Mesendoderm (in vitro differentiated cells): ENCODE results near the gene OAF.
A peak's percentile ranks its signal among the peaks of the same experiment; 100 is the strongest.

Experiments
- DNase-seq: peaks from one replicate; pipeline ENCODE4 v3.0.0; 2013
- H2AK5ac ChIP-seq: 2 replicates; pipeline ENCODE4 v1.6.1; 2013; ENCODE audit warnings: low read length, inconsistent platforms
- H2BK120ac ChIP-seq: 2 replicates; pipeline ENCODE4 v1.6.1; 2013; ENCODE audit warnings: low read depth, mild to moderate bottlenecking, low read length, moderate library complexity, mixed read lengths
- H2BK15ac ChIP-seq: replicated peaks from 2 replicates; pipeline ENCODE4 v1.6.1; 2013; ENCODE audit warnings: low read depth, mild to moderate bottlenecking, moderate library complexity
- H2BK5ac ChIP-seq: 2 replicates; pipeline ENCODE4 v1.6.1; 2013; ENCODE audit warnings: low read length, inconsistent platforms
- H3K18ac ChIP-seq: 2 replicates; pipeline ENCODE4 v1.6.1; 2013; ENCODE audit warnings: mild to moderate bottlenecking, low read length, mixed read lengths
- H3K23ac ChIP-seq: one replicate; pipeline ENCODE4 v1.6.1; 2013; ENCODE audit warnings: low read length
- H3K27ac ChIP-seq: 2 replicates; pipeline ENCODE4 v1.5.1; 2013; ENCODE audit warnings: low read depth, mild to moderate bottlenecking, inconsistent platforms, low read length, moderate library complexity
- H3K27me3 ChIP-seq: 2 replicates; pipeline ENCODE4 v1.6.1; 2013; ENCODE audit warnings: low read length, control low read depth, mild to moderate bottlenecking, inconsistent platforms; ENCODE audit not compliant: insufficient read depth, poor library complexity
- H3K36me3 ChIP-seq: 2 replicates; pipeline ENCODE4 v1.6.1; 2013; ENCODE audit warnings: low read length, inconsistent platforms; ENCODE audit not compliant: control insufficient read depth, insufficient read depth
- H3K4ac ChIP-seq: one replicate; pipeline ENCODE4 v1.6.1; 2013; ENCODE audit warnings: low read depth, mild to moderate bottlenecking, low read length, moderate library complexity
- H3K4me1 ChIP-seq: 2 replicates; pipeline ENCODE4 v1.6.1; 2013; ENCODE audit warnings: low read depth, low read length, inconsistent platforms; ENCODE audit not compliant: control insufficient read depth
- H3K4me2 ChIP-seq: 2 replicates; pipeline ENCODE4 v1.6.1; 2013; ENCODE audit warnings: low read length
- H3K4me3 ChIP-seq: 2 replicates; pipeline ENCODE4 v1.5.1; 2013; ENCODE audit warnings: mild to moderate bottlenecking, low read length
- H3K56ac ChIP-seq: one replicate; pipeline ENCODE4 v1.6.1; 2013; ENCODE audit warnings: low read length
- H3K79me1 ChIP-seq: 2 replicates; pipeline ENCODE4 v1.6.1; 2013; ENCODE audit warnings: low read length, inconsistent platforms
- H3K79me2 ChIP-seq: 2 replicates; pipeline ENCODE4 v1.6.1; 2013; ENCODE audit warnings: mild to moderate bottlenecking, low read length; ENCODE audit not compliant: control insufficient read depth, insufficient read depth
- H3K9ac ChIP-seq: 2 replicates; pipeline ENCODE4 v1.6.1; 2013; ENCODE audit warnings: low read length, inconsistent platforms
- H4K5ac ChIP-seq: one replicate; pipeline ENCODE4 v1.6.1; 2013; ENCODE audit warnings: low read length
- H4K8ac ChIP-seq: one replicate; pipeline ENCODE4 v1.6.1; 2013; ENCODE audit warnings: low read depth, mild to moderate bottlenecking, control low read depth, low read length, moderate library complexity
- WGBS: extraction: QIAGEN DNeasy Blood & Tissue Kit; methylation state at CpG from one replicate; pipeline ENCODE4 v1.1.7; 2013; ENCODE audit warnings: low lambda C conversion rate, missing lambda C conversion rate; ENCODE audit not compliant: insufficient coverage; ENCODE audit errors: extremely low coverage; 5-methylcytosine and 5-hydroxymethylcytosine counted together

The OAF gene

DNA sequence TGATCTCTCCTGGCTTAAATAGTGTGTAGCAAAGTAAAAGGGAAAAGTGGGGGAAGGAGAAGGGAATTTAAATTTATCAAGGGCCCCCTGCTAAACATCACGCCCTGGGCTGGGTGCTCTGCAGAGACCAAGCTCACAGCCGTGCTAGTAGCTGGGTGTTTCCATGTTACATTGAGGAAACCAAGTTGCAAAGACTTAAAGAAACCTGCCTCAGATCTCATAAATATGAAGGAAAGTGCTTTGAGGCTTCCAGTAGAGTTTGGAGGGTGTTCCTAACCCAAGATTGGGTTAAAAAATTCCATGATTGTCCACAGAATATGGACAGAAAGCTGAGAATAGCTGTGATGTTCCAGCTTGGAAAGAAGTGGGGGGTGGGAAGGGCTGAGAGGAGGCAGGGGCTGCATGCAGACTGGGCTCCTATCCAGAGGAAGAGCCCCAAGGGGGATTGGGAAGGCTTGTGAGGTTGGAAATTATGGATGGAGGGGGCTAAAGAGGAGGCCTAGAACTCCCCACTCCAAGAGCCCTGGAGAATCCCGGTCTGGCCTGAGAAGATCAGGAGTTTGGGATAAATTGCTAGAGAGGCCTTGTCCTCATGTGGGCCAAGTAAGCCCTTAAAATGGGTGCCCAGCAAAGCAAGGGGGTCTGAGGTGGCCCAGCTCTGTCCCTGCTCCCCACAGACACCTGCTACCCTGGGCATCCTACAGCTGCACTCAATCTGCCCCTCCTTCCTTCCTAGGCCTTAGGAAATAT lies 25.0 kb upstream of the OAF start:
- Histone ChIP-seq H2BK5ac (no peak overlapping the region), H3K79me2 (no peaks in the 10 kb centered on the region), H3K4me1 (no peaks in the 10 kb centered on the region), H2BK120ac (no peak overlapping the region), H2AK5ac (no peak overlapping the region), H3K79me1 (no peaks in the 10 kb centered on the region), H3K4ac (no peak overlapping the region), H3K9ac (no peak overlapping the region), H3K27ac (no peak overlapping the region), H3K27me3 (no peaks in the 10 kb centered on the region), H3K23ac (no peak overlapping the region), H4K5ac (no peak overlapping the region), H3K36me3 (no peaks in the 10 kb centered on the region), H3K4me2 (no peak overlapping the region), H3K4me3 (no peak overlapping the region), H3K56ac (no peak overlapping the region), H2BK15ac (no peak overlapping the region), H4K8ac (no peak overlapping the region), H3K18ac (no peak overlapping the region)
- whole genome bisulfite sequencing, result no CpG with 5 or more reads among the region's 3 CpGs
- no peak for DNase-seq

DNA sequence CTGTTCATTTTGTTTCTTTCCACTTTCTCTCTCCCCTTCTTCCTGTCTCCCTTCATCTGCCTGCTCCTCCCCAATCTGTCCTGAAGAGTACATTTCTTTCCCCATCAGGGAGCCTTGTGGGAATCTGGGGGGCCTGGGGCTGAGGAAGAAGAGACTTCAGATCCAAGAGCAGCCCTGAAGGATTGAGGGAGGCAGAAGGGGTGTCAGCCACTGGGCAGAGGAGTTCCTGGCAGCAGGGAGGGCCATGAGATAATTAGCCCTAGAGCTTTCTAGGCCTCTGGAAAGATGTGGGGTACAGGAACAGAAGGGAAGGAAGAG lies 24.4 kb upstream of the OAF start:
- Histone ChIP-seq H2BK5ac (no peak overlapping the region), H3K27ac (no peak overlapping the region), H3K27me3 (no peaks in the 10 kb centered on the region), H3K4me1 (no peaks in the 10 kb centered on the region), H3K79me1 (no peaks in the 10 kb centered on the region), H3K4me3 (no peak overlapping the region), H3K79me2 (no peaks in the 10 kb centered on the region), H3K36me3 (no peaks in the 10 kb centered on the region), H3K23ac (no peak overlapping the region), H2BK15ac (no peak overlapping the region), H2AK5ac (no peak overlapping the region), H3K9ac (no peak overlapping the region), H3K56ac (no peak overlapping the region), H4K5ac (no peak overlapping the region), H2BK120ac (no peak overlapping the region), H3K4me2 (no peak overlapping the region), H3K18ac (no peak overlapping the region), H3K4ac (no peak overlapping the region), H4K8ac (no peak overlapping the region)
- no peak for DNase-seq

GRCh38 chr11:120186774-120187591 lies 23.8 kb upstream of the OAF start:
- Histone ChIP-seq H3K27ac (no peak overlapping the region), H3K27me3 (no peaks in the 10 kb centered on the region), H2BK120ac (no peak overlapping the region), H3K4ac (no peak overlapping the region), H4K8ac (no peak overlapping the region), H3K4me1 (no peaks in the 10 kb centered on the region), H2AK5ac (no peak overlapping the region), H3K56ac (no peak overlapping the region), H3K4me2 (no peak overlapping the region), H4K5ac (no peak overlapping the region), H3K23ac (no peak overlapping the region), H3K79me1 (no peaks in the 10 kb centered on the region), H2BK15ac (no peak overlapping the region), H3K4me3 (no peak overlapping the region), H3K36me3 (no peaks in the 10 kb centered on the region), H3K79me2 (no peaks in the 10 kb centered on the region), H2BK5ac (no peak overlapping the region), H3K18ac (no peak overlapping the region), H3K9ac (no peak overlapping the region)
- WGBS, result no CpG with 5 or more reads among the region's 17 CpGs
- no peak for DNase-seq

GRCh38 chr11:120188371-120188770 lies 22.5 kb upstream of the OAF start:
- Histone ChIP-seq H3K36me3 (no peaks in the 10 kb centered on the region), H3K23ac (no peak overlapping the region), H3K9ac (no peak overlapping the region), H2AK5ac (no peak overlapping the region), H4K5ac (no peak overlapping the region), H4K8ac (no peak overlapping the region), H3K27me3 (no peaks in the 10 kb centered on the region), H2BK120ac (no peak overlapping the region), H3K18ac (no peak overlapping the region), H3K4ac (no peak overlapping the region), H3K27ac (no peak overlapping the region), H3K56ac (peak overlapping the region; percentile 53), H3K79me2 (no peaks in the 10 kb centered on the region), H3K79me1 (no peaks in the 10 kb centered on the region), H3K4me2 (no peak overlapping the region), H3K4me1 (no peaks in the 10 kb centered on the region), H2BK15ac (no peak overlapping the region), H2BK5ac (no peak overlapping the region), H3K4me3 (no peak overlapping the region)
- whole genome bisulfite sequencing, result no CpG with 5 or more reads among the region's 5 CpGs
- DNase-seq, result no peak

DNA sequence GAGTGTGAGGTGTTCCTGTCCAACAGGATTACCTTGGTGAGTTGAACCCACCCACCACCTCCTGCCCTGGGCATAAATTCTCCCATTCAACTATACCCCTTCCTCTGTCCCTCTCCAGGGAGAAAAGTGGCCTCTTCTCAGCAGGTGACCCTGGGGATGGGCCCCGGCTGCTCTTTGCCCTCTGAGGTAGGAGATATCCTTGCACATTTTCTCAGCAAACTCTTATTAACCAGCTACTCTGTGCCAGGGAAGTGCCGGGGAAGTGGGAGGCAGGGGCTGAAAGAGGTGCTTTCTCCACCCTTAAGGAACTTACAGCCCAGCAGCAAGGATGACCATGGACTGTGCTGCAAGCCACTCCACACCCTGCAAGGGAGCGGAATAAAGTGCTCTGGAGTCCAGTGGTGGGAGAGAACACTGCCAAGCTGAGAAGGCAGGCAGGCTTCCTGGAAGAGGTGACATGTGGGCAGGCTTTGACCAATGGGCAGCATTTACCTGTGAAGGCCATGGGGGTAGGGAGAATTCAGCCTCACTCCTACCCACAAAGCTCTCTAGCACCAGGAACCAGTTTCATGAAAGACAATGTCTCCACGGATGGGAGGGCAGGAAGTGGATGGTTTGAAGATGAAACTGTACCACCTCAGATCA lies 21.9 kb upstream of the OAF start:
- no peak overlapping the region for H3K4me3 ChIP-seq
- H2BK15ac ChIP-seq, result no peak overlapping the region
- H3K4ac ChIP-seq, result no peak overlapping the region
- no peak for DNase-seq
- H3K79me2 ChIP-seq, result no peaks in the 10 kb centered on the region
- H2BK5ac ChIP-seq, result no peak overlapping the region
- H3K23ac ChIP-seq, result no peak overlapping the region
- H3K56ac ChIP-seq, result no peak overlapping the region
- H3K79me1 ChIP-seq, result no peaks in the 10 kb centered on the region
- H3K36me3 ChIP-seq, result no peaks in the 10 kb centered on the region
- H4K8ac ChIP-seq, result no peak overlapping the region
- no peaks in the 10 kb centered on the region for H3K4me1 ChIP-seq
- no peak overlapping the region for H3K27ac ChIP-seq
- H3K27me3 ChIP-seq, result no peaks in the 10 kb centered on the region
- no peak overlapping the region for H2BK120ac ChIP-seq
- H4K5ac ChIP-seq, result no peak overlapping the region
- no peak overlapping the region for H3K4me2 ChIP-seq
- no CpG with 5 or more reads among the region's 4 CpGs for WGBS
- no peak overlapping the region for H3K9ac ChIP-seq
- no peak overlapping the region for H3K18ac ChIP-seq
- H2AK5ac ChIP-seq, result no peak overlapping the region
